GM12873 (cell line): ENCODE measurements around the gene URGCP.

ENCODE experiments used
- TF ChIP-seq, protein P1 (sequence below): IDR thresholded peaks from 2 replicates; pipeline ENCODE4 v1.5.1; 2012; ENCODE audit warnings: low read depth, mild to moderate bottlenecking, moderate library complexity, low read length, control low read depth; ENCODE audit not compliant: insufficient read depth; ENCODE audit errors: missing control alignments

Gene URGCP

GRCh38 chr7:43878867-43879266, 27.5 kb downstream of the URGCP start:
- TF ChIP-seq, protein P1, sequence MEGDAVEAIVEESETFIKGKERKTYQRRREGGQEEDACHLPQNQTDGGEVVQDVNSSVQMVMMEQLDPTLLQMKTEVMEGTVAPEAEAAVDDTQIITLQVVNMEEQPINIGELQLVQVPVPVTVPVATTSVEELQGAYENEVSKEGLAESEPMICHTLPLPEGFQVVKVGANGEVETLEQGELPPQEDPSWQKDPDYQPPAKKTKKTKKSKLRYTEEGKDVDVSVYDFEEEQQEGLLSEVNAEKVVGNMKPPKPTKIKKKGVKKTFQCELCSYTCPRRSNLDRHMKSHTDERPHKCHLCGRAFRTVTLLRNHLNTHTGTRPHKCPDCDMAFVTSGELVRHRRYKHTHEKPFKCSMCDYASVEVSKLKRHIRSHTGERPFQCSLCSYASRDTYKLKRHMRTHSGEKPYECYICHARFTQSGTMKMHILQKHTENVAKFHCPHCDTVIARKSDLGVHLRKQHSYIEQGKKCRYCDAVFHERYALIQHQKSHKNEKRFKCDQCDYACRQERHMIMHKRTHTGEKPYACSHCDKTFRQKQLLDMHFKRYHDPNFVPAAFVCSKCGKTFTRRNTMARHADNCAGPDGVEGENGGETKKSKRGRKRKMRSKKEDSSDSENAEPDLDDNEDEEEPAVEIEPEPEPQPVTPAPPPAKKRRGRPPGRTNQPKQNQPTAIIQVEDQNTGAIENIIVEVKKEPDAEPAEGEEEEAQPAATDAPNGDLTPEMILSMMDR: no peak

GRCh38 chr7:43877968-43878864, 28.2 kb downstream of the URGCP start:
- TF ChIP-seq, protein P1: no peak

DNA sequence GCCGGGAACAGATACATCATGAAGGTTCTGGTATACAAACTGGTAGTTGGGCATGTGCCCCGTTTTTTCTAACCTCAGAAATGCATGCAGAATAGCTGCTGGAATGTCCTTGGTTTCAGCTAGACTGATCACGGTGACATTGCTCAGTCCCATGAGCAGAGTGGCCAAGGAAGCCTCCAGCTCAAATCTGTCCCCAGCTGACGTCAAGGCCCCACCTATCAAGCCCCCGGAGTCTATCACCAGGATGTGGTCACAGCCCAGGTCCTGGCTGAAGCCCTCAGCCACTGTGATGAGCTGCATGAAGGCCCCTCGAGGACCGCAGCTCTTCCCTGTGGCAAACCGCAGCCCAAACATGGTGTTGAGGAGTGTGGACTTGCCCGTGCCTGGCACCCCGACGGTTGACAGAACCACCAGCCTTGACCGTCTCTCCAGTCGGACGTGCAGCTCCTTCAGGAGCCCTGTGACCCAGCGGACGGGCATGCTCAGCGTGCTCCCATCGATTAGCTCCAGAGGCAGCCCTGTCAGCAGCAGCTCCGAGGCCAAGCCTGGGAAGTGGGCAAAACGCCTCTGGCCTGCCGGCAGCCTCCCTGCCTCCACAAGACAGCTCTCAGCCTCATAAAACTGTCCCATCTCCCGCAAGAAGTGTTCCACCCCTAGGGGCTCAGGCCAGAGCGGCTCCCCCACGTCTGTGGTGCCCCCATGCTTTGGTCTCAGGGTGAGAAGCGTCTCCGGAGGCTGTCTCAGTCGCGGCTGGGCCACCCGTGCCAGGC, 29.2 kb downstream of the URGCP start:
- TF ChIP-seq, protein P1: no peak

DNA sequence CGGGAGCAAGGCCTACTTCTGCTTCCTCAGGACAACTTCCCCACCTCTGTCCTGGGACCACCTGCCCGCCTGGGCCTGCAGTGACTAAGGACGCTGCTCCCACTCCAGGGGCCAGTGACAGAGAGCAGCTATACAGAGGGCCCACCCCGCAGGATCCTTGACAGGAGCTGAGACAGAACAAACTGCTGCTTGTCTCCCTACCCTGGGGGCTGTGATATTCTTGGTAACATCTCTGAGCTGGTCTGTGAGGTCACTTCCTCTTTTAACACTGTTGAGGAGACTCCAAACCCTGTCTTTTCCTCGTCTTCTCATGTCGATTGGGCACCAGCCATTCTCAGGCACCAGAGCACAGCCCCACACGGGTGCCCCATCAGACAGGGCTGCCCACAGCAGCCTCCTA, 30.2 kb downstream of the URGCP start:
- TF ChIP-seq, protein P1: no peak

DNA sequence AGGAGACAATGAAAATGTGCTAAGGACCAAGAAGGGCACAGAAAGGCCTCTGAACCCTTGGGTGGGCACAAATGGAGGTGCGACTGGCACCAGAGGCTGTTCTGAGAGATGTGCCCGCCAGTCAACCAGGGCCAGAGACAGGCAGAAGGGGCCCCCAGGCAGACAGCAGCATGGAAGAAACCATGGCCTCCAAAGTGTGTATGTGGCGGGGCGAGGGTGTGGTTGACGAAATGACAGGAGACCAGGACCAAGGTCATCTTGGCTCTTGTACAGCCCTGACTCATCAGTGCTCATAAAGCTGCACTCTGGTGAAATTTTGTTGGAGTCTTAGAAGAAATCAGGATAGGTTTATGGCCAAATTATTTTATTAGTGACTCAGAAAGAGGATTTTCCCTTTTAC, 33.1 kb downstream of the URGCP start:
- TF ChIP-seq, protein P1: no peak

DNA sequence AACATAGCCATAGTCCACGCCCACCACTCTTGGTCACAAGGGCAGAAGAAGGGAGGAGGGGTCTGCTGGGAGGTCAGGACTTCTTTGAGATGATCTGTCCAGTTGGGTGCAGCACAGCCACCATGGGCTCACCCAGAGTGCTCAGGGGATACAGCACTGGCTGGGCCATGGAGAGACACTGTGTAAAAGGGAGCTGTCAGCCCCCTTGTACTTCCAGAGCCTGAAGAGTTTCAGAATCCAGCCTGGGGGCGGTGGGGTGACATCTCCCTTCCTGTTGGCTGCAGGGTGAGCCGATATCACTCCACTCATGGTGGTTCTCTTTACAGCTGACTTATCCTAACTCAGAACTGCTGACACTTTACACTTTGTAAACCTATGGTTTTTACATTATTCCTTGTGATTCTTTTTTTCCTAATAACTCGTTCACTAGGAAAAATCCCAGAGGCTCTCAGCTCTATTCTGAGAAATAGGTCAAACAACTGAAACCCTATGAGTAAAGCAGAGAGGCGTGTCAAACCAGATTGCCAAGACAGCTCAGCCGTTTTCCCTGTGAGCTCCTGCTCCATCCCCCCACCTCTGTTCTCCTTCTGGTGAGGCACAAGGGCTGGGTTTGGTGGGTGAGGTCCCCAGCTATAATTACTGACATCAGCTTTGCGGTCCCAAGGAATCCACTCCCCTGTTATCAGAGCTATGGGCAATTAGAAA, 33.8 kb downstream of the URGCP start:
- TF ChIP-seq, protein P1: no peak

DNA sequence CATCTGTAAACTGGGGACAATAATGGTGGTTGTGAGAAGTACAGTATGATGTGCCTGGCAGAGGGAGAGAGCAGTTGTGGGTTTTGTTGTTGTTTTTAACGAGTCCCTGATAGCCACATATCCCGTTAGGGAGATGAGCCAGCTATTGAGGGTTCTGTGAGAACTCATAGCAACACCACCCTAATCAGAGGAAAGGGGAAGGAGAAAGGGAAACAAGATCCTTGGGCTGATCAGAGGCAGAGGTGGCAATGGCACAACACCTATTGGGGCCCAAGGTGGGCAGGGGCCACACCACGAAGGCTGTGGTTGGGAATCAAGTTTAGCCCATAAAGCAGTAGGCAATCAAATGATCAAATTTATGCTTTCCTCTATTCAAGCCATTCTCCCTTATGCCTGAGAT, 35.3 kb downstream of the URGCP start:
- TF ChIP-seq, protein P1: no peak
